ENCODE results near the gene KCNJ6. TPM values are rescaled to one million over a fixed set of nuclear protein-coding genes. Genes with fewer than 3 reads are reported as not detected.

The KCNJ6 gene
- total and polyA plus RNA-seq, 8 donors: 0.28 to 1.9 (median 0.55) TPM

DNA sequence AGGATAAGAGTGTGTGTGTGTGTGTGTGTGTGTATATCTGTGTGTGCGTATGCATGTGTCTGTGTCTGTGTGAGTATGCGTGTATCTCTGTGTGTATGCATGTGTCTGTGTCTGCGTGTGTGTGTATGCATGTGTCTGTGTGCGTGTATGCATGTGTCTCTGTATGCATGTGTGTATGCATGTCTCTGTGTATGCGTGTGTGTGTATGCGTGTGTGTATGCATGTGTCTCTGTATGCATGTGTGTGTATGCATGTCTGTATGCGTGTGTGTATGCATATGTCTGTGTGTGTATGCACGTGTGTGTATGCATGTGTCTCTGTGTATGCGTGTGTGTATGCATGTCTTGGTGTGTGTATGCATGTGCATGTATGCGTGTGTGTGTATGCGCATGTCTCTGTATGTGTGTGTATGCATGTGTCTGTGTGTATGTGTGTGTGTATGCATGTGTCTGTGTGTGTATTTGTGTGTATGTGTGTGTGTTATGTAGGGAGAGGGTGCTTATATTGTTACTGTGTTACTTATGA, 301.8 kb downstream of the KCNJ6 start:
- Histone ChIP-seq H3K4me1 (peaks cover 0 to 6% (median 0%) of the 10 kb centered on the region in 3 donors), H3K4me3 (no peak overlapping the region), H3K27ac (no peak overlapping the region), H3K36me3 (no peaks in the 10 kb centered on the region), H3K9me3 (no peaks in the 10 kb centered on the region), H3K27me3 (no peaks in the 10 kb centered on the region)
- ATAC-seq (no peak), FAIRE-seq (no peak), DNase-seq (no peak)
- 79 to 91% methylated on average over 11 of the region's 11 CpGs for WGBS, 2 donors
- TF ChIP-seq CTCF (IDR thresholded peaks at IDR 0.05): no peak
- intact Hi-C loops (cut with DNase I): loop anchor here in 1 of 3 donors (10.0 kb wide), 1 partner anchor 60 kb away; no protein-coding TSS in a partner anchor

DNA sequence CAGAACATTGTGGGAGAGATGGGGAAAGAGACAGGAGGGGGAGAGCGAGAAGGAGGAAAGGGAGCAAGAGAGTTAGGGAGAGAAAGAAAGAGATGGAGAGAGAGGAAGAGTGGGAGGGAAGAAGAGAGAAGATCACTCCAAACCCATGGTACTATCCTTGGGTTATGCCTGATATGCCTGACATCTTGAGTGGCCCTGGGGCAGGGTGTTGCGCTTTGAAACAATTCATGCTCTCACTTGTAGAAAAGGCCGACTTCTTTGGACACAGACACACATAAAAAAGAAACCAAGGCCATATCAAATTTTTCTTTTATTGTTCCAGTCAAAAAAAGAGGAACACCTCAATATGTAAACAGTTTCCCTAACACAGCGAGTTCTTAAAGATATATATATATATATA, 309.2 kb downstream of the KCNJ6 start:
- ATAC-seq (no peak), DNase-seq (no peak), FAIRE-seq (no peak)
- no peak overlapping the region for H3K4me3 ChIP-seq
- no peak overlapping the region for H3K27ac ChIP-seq
- H3K9me3 ChIP-seq: no peaks in the 10 kb centered on the region
- intact Hi-C loops (cut with DNase I): no loop called here
- no peak for TF ChIP-seq CTCF (IDR thresholded peaks at IDR 0.05)
- H3K27me3 ChIP-seq: no peaks in the 10 kb centered on the region
- no peaks in the 10 kb centered on the region for H3K36me3 ChIP-seq
- 65 to 82% methylated on average over 4 of the region's 4 CpGs for WGBS, 2 donors
- H3K4me1 ChIP-seq: peaks cover 0 to 6% (median 0%) of the 10 kb centered on the region in 3 donors

GRCh38 chr21:37606549-37606948, 309.7 kb downstream of the KCNJ6 start:
- Histone ChIP-seq H3K4me3 (no peak overlapping the region), H3K9me3 (no peaks in the 10 kb centered on the region), H3K4me1 (peaks cover 0 to 6% (median 0%) of the 10 kb centered on the region in 3 donors), H3K27me3 (no peaks in the 10 kb centered on the region), H3K27ac (no peak overlapping the region), H3K36me3 (no peaks in the 10 kb centered on the region)
- FAIRE-seq (no peak), ATAC-seq (no peak), DNase-seq (no peak)
- no peak for TF ChIP-seq CTCF (IDR thresholded peaks at IDR 0.05)
- 78 to 81% methylated on average over 10 of the region's 10 CpGs for WGBS, 2 donors
- intact Hi-C loops (cut with DNase I): no loop called here

DNA sequence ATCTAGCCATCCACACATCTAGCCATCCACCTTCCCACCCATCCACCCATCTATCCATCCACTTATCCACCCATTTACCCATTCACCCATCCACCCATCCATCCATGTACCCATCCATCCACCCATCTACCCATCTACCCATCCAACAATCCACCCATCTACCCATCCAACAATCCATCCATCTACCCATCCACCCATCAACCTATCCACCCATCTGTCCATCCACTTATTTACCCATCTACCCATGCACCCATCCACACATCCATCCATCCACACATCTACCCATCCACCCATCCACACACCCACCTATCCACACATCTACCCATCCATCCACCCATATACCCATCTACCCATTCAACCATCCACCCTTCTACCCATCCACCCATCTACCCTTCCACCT, 311.3 kb downstream of the KCNJ6 start:
- DNase-seq (no peak), ATAC-seq (no peak), FAIRE-seq (no peak)
- intact Hi-C loops (cut with DNase I): no loop called here
- Histone ChIP-seq H3K36me3 (no peaks in the 10 kb centered on the region), H3K9me3 (no peaks in the 10 kb centered on the region), H3K27me3 (no peaks in the 10 kb centered on the region), H3K27ac (no peak overlapping the region), H3K4me3 (no peak overlapping the region), H3K4me1 (no peaks in the 10 kb centered on the region)
- no peak for TF ChIP-seq CTCF (IDR thresholded peaks at IDR 0.05)

GRCh38 chr21:37603129-37603528, 313.1 kb downstream of the KCNJ6 start:
- Histone ChIP-seq H3K9me3 (no peaks in the 10 kb centered on the region), H3K36me3 (no peaks in the 10 kb centered on the region), H3K27ac (no peak overlapping the region), H3K4me1 (no peaks in the 10 kb centered on the region), H3K4me3 (no peak overlapping the region), H3K27me3 (no peaks in the 10 kb centered on the region)
- FAIRE-seq (no peak), DNase-seq (no peak), ATAC-seq (no peak)
- intact Hi-C loops (cut with DNase I): no loop called here
- no peak for TF ChIP-seq CTCF (IDR thresholded peaks at IDR 0.05)
- WGBS, 2 donors: 53 to 60% methylated on average over 2 of the region's 2 CpGs

All from pancreas (tissue), 10 donors.